Fibroblast of mammary gland (primary cell): ENCODE results near the gene CD28.

Experiments used
- DNase-seq: peaks from one replicate; pipeline ENCODE4 v3.0.0-alpha.2; 2010; ENCODE audit warnings: low read depth
- H3K4me3 ChIP-seq: 2 replicates; pipeline ENCODE4 v1.5.1; 2011; ENCODE audit warnings: low read depth, mild to moderate bottlenecking, low read length, moderate library complexity; ENCODE audit not compliant: control insufficient read depth
- CTCF ChIP-seq: conservative IDR thresholded peaks from 2 replicates; pipeline ENCODE4 v1.5.1; 2011; ENCODE audit warnings: low read depth, low read length, inconsistent platforms; ENCODE audit not compliant: control insufficient read depth, insufficient read depth

Gene CD28

GRCh38 chr2:203739351-203739750 is 32.9 kb downstream of the CD28 start:
- H3K4me3 ChIP-seq = no peak overlapping the region
- no peak for TF ChIP-seq CTCF
- DNase-seq = no peak

- peak; percentile 76 for DNase-seq
- TF ChIP-seq CTCF = no peak
- H3K4me3 ChIP-seq = no peak overlapping the region
Measured at GRCh38 chr2:203740871-203741281, 34.4 kb downstream of the CD28 start.

DNA sequence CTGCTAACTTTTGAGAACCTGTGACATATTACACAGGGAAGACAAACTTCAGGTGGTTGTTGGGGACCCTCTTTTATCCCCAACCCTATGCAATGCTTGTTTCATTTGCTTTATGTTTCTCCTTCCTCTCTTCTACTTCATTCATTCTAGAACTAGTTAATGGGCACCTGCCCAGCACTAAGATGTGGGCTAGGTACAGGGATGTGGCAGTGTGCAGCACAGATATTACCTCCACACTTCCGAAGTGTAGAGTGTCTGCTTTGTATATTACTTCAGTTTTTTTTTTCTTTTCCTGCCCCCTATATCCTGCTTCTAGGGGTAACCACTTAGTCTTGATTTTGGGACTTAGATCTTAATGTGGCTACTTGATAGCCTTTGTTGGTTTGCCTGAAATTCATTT is 35.1 kb downstream of the CD28 start:
- no peak for TF ChIP-seq CTCF
- DNase-seq = no peak
- H3K4me3 ChIP-seq = no peak overlapping the region

DNA sequence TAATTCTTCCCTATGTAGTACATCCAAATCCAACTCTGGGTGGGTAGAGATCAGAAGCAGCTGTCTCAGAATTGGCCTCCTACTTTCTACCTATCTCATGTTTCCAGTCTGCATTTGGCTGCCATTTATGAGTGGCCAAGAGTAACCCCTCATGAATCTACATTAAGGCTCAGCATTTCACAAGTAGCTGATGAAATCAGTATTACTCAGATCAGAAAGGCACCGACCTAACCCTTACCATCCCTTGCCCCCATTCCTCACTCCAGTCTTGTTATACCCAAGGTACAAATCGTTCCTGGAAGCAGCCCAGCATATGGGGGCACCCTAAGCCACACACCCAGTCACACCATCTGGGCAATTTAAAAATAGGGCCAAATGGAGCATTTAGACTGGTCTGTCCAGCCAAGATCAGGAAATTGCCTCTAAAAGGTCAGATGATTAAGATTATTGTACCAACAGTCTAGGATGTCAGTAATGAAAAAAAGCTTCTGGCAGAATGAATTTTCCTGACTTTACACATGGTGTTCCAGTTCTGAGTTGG is 37.1 kb downstream of the CD28 start:
- no peak overlapping the region for H3K4me3 ChIP-seq
- TF ChIP-seq CTCF = no peak
- DNase-seq = peak; percentile 97

DNA sequence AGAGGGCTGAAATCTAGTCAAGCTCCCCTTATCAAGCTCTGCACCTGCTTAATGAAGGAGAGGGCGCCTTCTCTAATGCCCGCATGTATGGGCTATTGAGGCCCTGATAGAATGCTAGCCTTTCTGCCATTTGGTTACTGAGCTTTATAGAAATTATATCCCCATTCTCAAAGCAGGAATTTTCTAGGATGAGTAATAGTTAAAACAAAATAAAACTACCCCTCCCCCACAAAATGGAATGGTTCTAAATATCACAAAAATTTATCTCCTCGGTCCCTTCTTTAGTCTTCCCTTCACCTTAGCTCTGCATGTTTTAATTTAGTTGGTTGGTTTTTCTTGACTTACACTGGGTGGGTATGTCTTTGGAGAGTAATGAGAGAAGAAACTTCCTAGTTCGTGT is 37.7 kb downstream of the CD28 start:
- no peak for TF ChIP-seq CTCF
- peak; percentile 12 for DNase-seq
- no peak overlapping the region for H3K4me3 ChIP-seq

GRCh38 chr2:203745267-203745666 is 38.8 kb downstream of the CD28 start:
- TF ChIP-seq CTCF = no peak
- no peak for DNase-seq
- H3K4me3 ChIP-seq = no peak overlapping the region

- TF ChIP-seq CTCF = no peak
- no peak overlapping the region for H3K4me3 ChIP-seq
- DNase-seq = no peak
Measured at GRCh38 chr2:203748331-203749126, 42.1 kb downstream of the CD28 start.
